HepG2 (cell line): ENCODE measurements around the gene CENPP. TPM values are rescaled to one million over a fixed set of nuclear protein-coding genes. Genes with fewer than 3 reads are reported as not detected.

Experiments used
- ATAC-seq: fragments of 200-7000 bp; cut with Tn5 transposase; 3 replicates; pipeline ENCODE4 v1.9.1; 2020; ENCODE audit warnings: mild to moderate bottlenecking, moderate library complexity
- BruUV-seq: library from RNA; stranded (reverse); fragments of 400-500 nt; replicated peaks from 2 replicates; lab custom pipeline; 2021; lab: Mats Ljungman, UMichigan
- CTCF ChIA-PET: fragments of 300-600 bp; formaldehyde crosslinking; extraction: SDS; loops from one replicate; lab custom pipeline; 2021; ENCODE audit warnings: low total read pairs, inconsistent platforms, low intra/inter-chr PET ratio; lab: Yijun Ruan, JAX
- POLR2A ChIA-PET: fragments of 350-600 bp; sonication (Branson Sonifier 250); formaldehyde crosslinking; loops from one replicate; lab custom pipeline; 2020; ENCODE audit warnings: antibody characterized with exemption, inconsistent platforms; lab: Yijun Ruan, JAX
- DNase-seq: peaks from one replicate; pipeline ENCODE4 v3.0.0-alpha.2; 2015; ENCODE audit warnings: low spot score
- FAIRE-seq: peaks from 3 replicates; lab custom pipeline; 2011; peaks lifted over from hg19 to GRCh38; lab: Jason Lieb, UNC
- H2AFZ ChIP-seq: one replicate; pipeline ENCODE4 v1.6.1; 2011; ENCODE audit warnings: low read length, inconsistent platforms
- H3K27ac ChIP-seq: fragments of 300-600 bp; 3 replicates; pipeline ENCODE4 v1.8.0; 2011; ENCODE audit warnings: mixed run types, mild to moderate bottlenecking, mixed read lengths, low read length, inconsistent platforms; ENCODE audit not compliant: insufficient read depth; ENCODE audit errors: extremely low read length
- H3K27me3 ChIP-seq, 2 experiments: fragments of 200-600 bp in 1 of 2; 2 replicates in 1 of 2; 3 replicates in 1 of 2; pipeline versions ENCODE4 v1.6.0 to v1.8.0; 2011; ENCODE audit warnings: low read length in 2 of 2, mild to moderate bottlenecking in 2 of 2, moderate library complexity in 2 of 2, inconsistent platforms in 1 of 2; ENCODE audit not compliant: insufficient read depth in 2 of 2, control insufficient read depth in 1 of 2
- H3K36me3 ChIP-seq, 2 experiments: fragments of 200-600 bp in 1 of 2; replicated peaks in 1 of 2; 2 replicates in 1 of 2; 3 replicates in 1 of 2; pipeline versions ENCODE4 v1.5.1 to v1.8.0; 2011; ENCODE audit warnings: low read length in 2 of 2, inconsistent platforms in 1 of 2; ENCODE audit not compliant: insufficient read depth in 2 of 2, control insufficient read depth in 1 of 2
- H3K4me1 ChIP-seq: 2 replicates; pipeline ENCODE4 v1.5.1; 2012; ENCODE audit warnings: low read length, inconsistent platforms; ENCODE audit not compliant: insufficient read depth
- H3K4me2 ChIP-seq: 2 replicates; pipeline ENCODE4 v1.6.0; 2011; ENCODE audit warnings: low read depth, low read length, inconsistent platforms
- H3K4me3 ChIP-seq, 3 experiments: fragments of 200-600 bp in 1 of 3; sonication (generic), shearing (Covaris generic) in 1 of 3; replicated peaks in 1 of 3; 2 replicates each; pipeline ENCODE4 v1.5.1; 2011 to 2016; ENCODE audit warnings: low read length in 3 of 3, inconsistent platforms in 2 of 3, low read depth in 2 of 3, mild to moderate bottlenecking in 2 of 3, control low read depth in 1 of 3, mixed read lengths in 1 of 3; ENCODE audit not compliant: insufficient read depth in 1 of 3
- H3K79me2 ChIP-seq: one replicate; pipeline ENCODE4 v1.6.1; 2011; ENCODE audit warnings: low read length, inconsistent platforms; ENCODE audit not compliant: insufficient read depth
- H3K9ac ChIP-seq: 2 replicates; pipeline ENCODE4 v1.6.0; 2011; ENCODE audit warnings: mild to moderate bottlenecking, low read depth, low read length, inconsistent platforms; ENCODE audit not compliant: insufficient read depth
- H3K9me3 ChIP-seq: 2 replicates; pipeline ENCODE4 v1.5.1; 2012; ENCODE audit warnings: mild to moderate bottlenecking, low read length
- H4K20me1 ChIP-seq: 2 replicates; pipeline ENCODE4 v1.6.0; 2011; ENCODE audit warnings: inconsistent platforms, mild to moderate bottlenecking, low read length, moderate library complexity; ENCODE audit not compliant: insufficient read depth
- ATM ChIP-seq: fragments of 450-650 bp; IDR thresholded peaks from 2 replicates; pipeline ENCODE4 v1.7.1; 2017; ENCODE audit warnings: mild to moderate bottlenecking, borderline replicate concordance
- ELK4 ChIP-seq: sonication (generic); formaldehyde crosslinking; IDR thresholded peaks from 2 replicates; pipeline ENCODE4 v1.9.0; 2021; ENCODE audit warnings: missing genetic modification reagents, borderline replicate concordance
- FOXO1 ChIP-seq: sonication (generic); formaldehyde crosslinking; IDR thresholded peaks from 2 replicates; pipeline ENCODE4 v1.4.0; 2020; ENCODE audit warnings: missing genetic modification reagents
- NCOA2 ChIP-seq: sonication (generic); formaldehyde crosslinking; IDR thresholded peaks from 2 replicates; pipeline ENCODE4 v1.8.0; 2022; ENCODE audit warnings: inconsistent platforms
- PLSCR1 ChIP-seq: sonication (generic); formaldehyde crosslinking; IDR thresholded peaks from 2 replicates; pipeline ENCODE4 v1.5.0; 2020; ENCODE audit warnings: missing genetic modification reagents, mild to moderate bottlenecking, borderline replicate concordance
- PRDM4 ChIP-seq: sonication (generic); formaldehyde crosslinking; IDR thresholded peaks from 2 replicates; pipeline ENCODE4 v1.9.0; 2021; ENCODE audit warnings: missing genetic modification reagents, borderline replicate concordance
- RNF2 ChIP-seq: fragments of 450-650 bp; conservative IDR thresholded peaks from 2 replicates; pipeline ENCODE4 v1.6.1; 2016; ENCODE audit warnings: low read depth
- SMAD9 ChIP-seq: sonication (generic); formaldehyde crosslinking; IDR thresholded peaks from 2 replicates; pipeline ENCODE4 v1.5.1; 2020; ENCODE audit warnings: mild to moderate bottlenecking, missing genetic modification reagents
- ZNF407 ChIP-seq: sonication (generic); formaldehyde crosslinking; IDR thresholded peaks from one replicate; pipeline ENCODE4 v1.5.1; 2020; ENCODE audit warnings: mild to moderate bottlenecking, missing genetic modification reagents; ENCODE audit errors: not compliant biosample characterization
- WGBS: methylation state at CpG from one replicate; pipeline ENCODE4 v1.1.6; 2017; ENCODE audit warnings: low lambda C conversion rate; 5-methylcytosine and 5-hydroxymethylcytosine counted together
- in situ Hi-C: cut with HindIII; loops from 2 replicates; pipeline ENCODE4 v1.10.0; 2017; ENCODE audit warnings: low pct_unique_long_range_greater_than_20kb; ENCODE audit not compliant: extremely low pct_ligation_motif_present
- intact Hi-C: fragments of 100-400 bp; cut with micrococcal nuclease; formaldehyde crosslinking; loops from one replicate; pipeline ENCODE4 v1.10.0; 2022; ENCODE audit not compliant: unreplicated experiment
- polyA plus RNA-seq, 8 experiments: library from polyadenylated mRNA; depleted of rRNA in 3 of 8; stranded (reverse) in 7 of 8; unstranded in 1 of 8; fragments of >200 nt; fragmentation: Illumina TruSeq in 4 of 8; extraction: Trizol in 4 of 8; gene quantifications; 2 replicates each; pipeline versions ENCODE4 v1.2.1 to v1.2.3, GENCODE V29; 2011 to 2016; ENCODE audit warnings: low read depth in 4 of 8, missing spikeins in 1 of 8, mixed read lengths in 1 of 8; ENCODE audit not compliant: insufficient read depth in 1 of 8
- total RNA-seq, 5 experiments: library from RNA; depleted of rRNA; stranded (reverse); fragments of >200 nt; fragmentation: Illumina TruSeq; extraction: Trizol; gene quantifications; 2 replicates each; pipeline ENCODE4 v1.2.3, GENCODE V29; 2016; ENCODE audit warnings: low read depth in 1 of 5

Gene CENPP
- total and polyA plus RNA-seq, 2 of the 13 experiments (the other 11 are each of a cell fraction or from before 2014, with no cell fraction given): 2.0 to 11.4 TPM

- Histone ChIP-seq H3K27me3 (no peaks in the 10 kb centered on the region), H4K20me1 (no peaks in the 10 kb centered on the region), H3K4me1 (no peaks in the 10 kb centered on the region), H3K4me2 (no peak overlapping the region), H3K36me3 (peaks cover 2 to 37% of the 10 kb centered on the region in 2 experiments; a peak in 3 of 5 replicates), H3K9ac (no peak overlapping the region), H3K79me2 (peaks cover 13% of the 10 kb centered on the region), H2AFZ (no peak overlapping the region), H3K4me3 (no peak overlapping the region), H3K27ac (no peak overlapping the region), H3K9me3 (no peaks in the 10 kb centered on the region)
- ATAC-seq: no peak
- intact Hi-C loops: no loop called here
- in situ Hi-C loops: no loop called here
- POLR2A ChIA-PET: no interaction called here
- 94% methylated on average over 10 of the region's 11 CpGs for WGBS
- CTCF ChIA-PET: no interaction called here
- TF ChIP-seq RNF2 (no peak), FOXO1 (CRISPR knock-in tag) (no peak), ELK4 (CRISPR knock-in tag) (no peak), PLSCR1 (CRISPR knock-in tag) (no peak), SMAD9 (CRISPR knock-in tag) (no peak), ZNF407 (CRISPR knock-in tag) (no peak), PRDM4 (CRISPR knock-in tag) (no peak), ATM (no peak), NCOA2 (CRISPR knock-in tag) (no peak)
- BruUV-seq: no TSS peak
- FAIRE-seq: no peak
- DNase-seq: no peak
These were observed 330.8 kb downstream of the CENPP start for GRCh38 chr9:92656537-92656925.
